Measurements from ENCODE around the gene FKBP14.

GRCh38 chr7:29987083-29987482 is 39.4 kb downstream of the FKBP14 start:
- no peak for TF ChIP-seq EZH2 (IDR thresholded peaks at IDR 0.05; ENCODE audit: insufficient read depth, low read length)
- TF ChIP-seq, protein P1, sequence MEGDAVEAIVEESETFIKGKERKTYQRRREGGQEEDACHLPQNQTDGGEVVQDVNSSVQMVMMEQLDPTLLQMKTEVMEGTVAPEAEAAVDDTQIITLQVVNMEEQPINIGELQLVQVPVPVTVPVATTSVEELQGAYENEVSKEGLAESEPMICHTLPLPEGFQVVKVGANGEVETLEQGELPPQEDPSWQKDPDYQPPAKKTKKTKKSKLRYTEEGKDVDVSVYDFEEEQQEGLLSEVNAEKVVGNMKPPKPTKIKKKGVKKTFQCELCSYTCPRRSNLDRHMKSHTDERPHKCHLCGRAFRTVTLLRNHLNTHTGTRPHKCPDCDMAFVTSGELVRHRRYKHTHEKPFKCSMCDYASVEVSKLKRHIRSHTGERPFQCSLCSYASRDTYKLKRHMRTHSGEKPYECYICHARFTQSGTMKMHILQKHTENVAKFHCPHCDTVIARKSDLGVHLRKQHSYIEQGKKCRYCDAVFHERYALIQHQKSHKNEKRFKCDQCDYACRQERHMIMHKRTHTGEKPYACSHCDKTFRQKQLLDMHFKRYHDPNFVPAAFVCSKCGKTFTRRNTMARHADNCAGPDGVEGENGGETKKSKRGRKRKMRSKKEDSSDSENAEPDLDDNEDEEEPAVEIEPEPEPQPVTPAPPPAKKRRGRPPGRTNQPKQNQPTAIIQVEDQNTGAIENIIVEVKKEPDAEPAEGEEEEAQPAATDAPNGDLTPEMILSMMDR (IDR thresholded peaks at IDR 0.05; ENCODE audit: insufficient read depth, low read depth, low read length), result no peak

All from astrocyte (in vitro differentiated cells and primary cell).